Endothelial cell of umbilical vein (primary cell): ENCODE data around the gene CIB1. TPM values are rescaled to one million over a fixed set of nuclear protein-coding genes. Genes with fewer than 3 reads are reported as not detected.
A peak's percentile ranks its signal among the peaks of the same experiment; 100 is the strongest.

Source experiments
- BruUV-seq: library from RNA; stranded (reverse); fragments of 400-500 nt; replicated peaks from 2 replicates; lab custom pipeline; 2021; lab: Mats Ljungman, UMichigan
- CTCF ChIA-PET: fragments of 300-600, 350-600 bp; sonication (Branson Sonifier 250); formaldehyde crosslinking; loops from one replicate; lab custom pipeline; 2021; ENCODE audit warnings: antibody characterized with exemption, inconsistent platforms; lab: Charles Lee
- POLR2A ChIA-PET: fragments of 300-600, 350-600 bp; sonication (Branson Sonifier 250); formaldehyde crosslinking; loops from one replicate; lab custom pipeline; 2021; ENCODE audit warnings: antibody characterized with exemption, inconsistent platforms; lab: Charles Lee
- DNase-seq: peaks from one replicate; pipeline ENCODE4 v3.0.0-alpha.2; 2011; ENCODE audit warnings: low read depth, low spot score
- FAIRE-seq: peaks from 2 replicates; lab custom pipeline; 2011; peaks lifted over from hg19 to GRCh38; lab: Jason Lieb, UNC
- H2AFZ ChIP-seq: 2 replicates; pipeline ENCODE4 v1.6.0; 2012; ENCODE audit warnings: low read depth, low read length, control low read depth, inconsistent platforms
- H3K27ac ChIP-seq: 2 replicates; pipeline ENCODE4 v1.5.1; 2011; ENCODE audit warnings: low read depth, mild to moderate bottlenecking, control low read depth, low read length, moderate library complexity; ENCODE audit not compliant: insufficient read depth
- H3K27me3 ChIP-seq, 2 experiments: 2 replicates each; pipeline versions ENCODE4 v1.6.0 to v1.6.1; 2011; ENCODE audit warnings: low read length in 2 of 2, mixed read lengths in 1 of 2; ENCODE audit not compliant: control insufficient read depth in 2 of 2, insufficient read depth in 2 of 2
- H3K36me3 ChIP-seq, 2 experiments: 2 replicates in 1 of 2; 3 replicates in 1 of 2; pipeline ENCODE4 v1.5.1; 2011; ENCODE audit warnings: low read length in 2 of 2, mild to moderate bottlenecking in 1 of 2, moderate library complexity in 1 of 2; ENCODE audit not compliant: control insufficient read depth in 2 of 2, insufficient read depth in 2 of 2; ENCODE audit errors: extremely low read depth in 1 of 2
- H3K4me1 ChIP-seq: 3 replicates; pipeline ENCODE4 v1.5.1; 2011; ENCODE audit warnings: mild to moderate bottlenecking, low read length; ENCODE audit not compliant: control insufficient read depth, insufficient read depth; ENCODE audit errors: extremely low read depth
- H3K4me2 ChIP-seq: 2 replicates; pipeline ENCODE4 v1.6.1; 2011; ENCODE audit warnings: low read length, control low read depth, mixed read lengths; ENCODE audit not compliant: insufficient read depth
- H3K4me3 ChIP-seq, 3 experiments: fragments of 200-600 bp in 1 of 3; sonication (generic), shearing (Covaris generic) in 1 of 3; replicated peaks in 1 of 3; 2 replicates each; pipeline ENCODE4 v1.5.1; 2011 to 2016; ENCODE audit warnings: control low read depth in 3 of 3, low read length in 3 of 3, mild to moderate bottlenecking in 2 of 3, inconsistent platforms in 1 of 3, low read depth in 1 of 3, moderate library complexity in 1 of 3; ENCODE audit not compliant: insufficient read depth in 1 of 3
- H3K79me2 ChIP-seq: 2 replicates; pipeline ENCODE4 v1.6.0; 2012; ENCODE audit warnings: low read length, inconsistent platforms; ENCODE audit not compliant: control insufficient read depth, insufficient read depth
- H3K9ac ChIP-seq: replicated peaks from 2 replicates; pipeline ENCODE3; 2011; ENCODE audit warnings: low read length, control low read depth; ENCODE audit not compliant: insufficient read depth; ENCODE audit errors: extremely low read depth
- H3K9me1 ChIP-seq: replicated peaks from 3 replicates; pipeline ENCODE4 v1.6.0; 2011; ENCODE audit warnings: mild to moderate bottlenecking, low read length; ENCODE audit not compliant: control insufficient read depth, insufficient read depth; ENCODE audit errors: extremely low read depth
- H3K9me3 ChIP-seq: replicated peaks from 2 replicates; pipeline ENCODE4 v1.5.1; 2012; ENCODE audit warnings: low read length, inconsistent platforms; ENCODE audit not compliant: control insufficient read depth, insufficient read depth
- H4K20me1 ChIP-seq: replicated peaks from 2 replicates; pipeline ENCODE3; 2011; ENCODE audit warnings: mild to moderate bottlenecking, low read length; ENCODE audit not compliant: control insufficient read depth, insufficient read depth; ENCODE audit errors: extremely low read depth
- CTCF ChIP-seq, 2 donors: IDR thresholded peaks; 1 replicate in 1 of 2; 2 replicates in 1 of 2; pipeline ENCODE4 v1.5.1; 2011; ENCODE audit warnings: low read length in 2 of 2, mild to moderate bottlenecking in 2 of 2, moderate library complexity in 2 of 2, control low read depth in 1 of 2, inconsistent platforms in 1 of 2, low read depth in 1 of 2; ENCODE audit not compliant: insufficient read depth in 1 of 2; ENCODE audit errors: extremely low read depth in 1 of 2
- FOS ChIP-seq: IDR thresholded peaks from 2 replicates; pipeline ENCODE4 v1.6.1; 2011; ENCODE audit warnings: mild to moderate bottlenecking, low read length, moderate library complexity, borderline replicate concordance; ENCODE audit not compliant: insufficient read depth
- MYC ChIP-seq: IDR thresholded peaks from one replicate; pipeline ENCODE4 v1.6.1; 2011; ENCODE audit warnings: mild to moderate bottlenecking, low read depth, low read length
- POLR2A ChIP-seq: IDR thresholded peaks from 2 replicates; pipeline ENCODE4 v1.6.1; 2012; ENCODE audit warnings: low read depth, mild to moderate bottlenecking, control low read depth, low read length
- dilution Hi-C: fragments of 300-500 bp; cut with MboI; formaldehyde crosslinking; loops from one replicate; pipeline ENCODE4 v1.15.0; 2019; ENCODE audit warnings: low sequenced_read_pairs; ENCODE audit not compliant: extremely low pct_ligation_motif_present
- intact Hi-C: fragments of 100-400 bp; cut with micrococcal nuclease; formaldehyde crosslinking; loops from one replicate; pipeline ENCODE4 v1.10.0; 2022
- polyA plus RNA-seq, 4 experiments: library from polyadenylated mRNA; depleted of rRNA in 3 of 4; stranded (reverse) in 3 of 4; unstranded in 1 of 4; fragments of >200 nt; gene quantifications; 2 replicates each; pipeline versions ENCODE4 v1.2.1 to v1.2.3, GENCODE V29; 2011 to 2012; ENCODE audit warnings: missing spikeins in 1 of 4
- total RNA-seq: library from RNA; stranded (reverse); gene quantifications from 2 replicates; pipeline ENCODE4 v1.2.3, GENCODE V29; 2021

Gene CIB1
- total and polyA plus RNA-seq, 2 donors (not counting 3 experiments of a cell fraction or from before 2014, with no cell fraction given) = 58.3 to 105 TPM

- Histone ChIP-seq H3K4me2 (no peak overlapping the region), H3K9ac (no peak overlapping the region), H3K27ac (no peak overlapping the region), H3K9me3 (no peaks in the 10 kb centered on the region), H3K9me1 (no peaks in the 10 kb centered on the region), H2AFZ (no peak overlapping the region), H3K36me3 (no peaks in the 10 kb centered on the region), H3K27me3 (no peaks in the 10 kb centered on the region), H3K79me2 (no peaks in the 10 kb centered on the region), H3K4me3 (no peak overlapping the region), H3K4me1 (no peaks in the 10 kb centered on the region), H4K20me1 (no peaks in the 10 kb centered on the region)
- peak; percentile 70 for DNase-seq
- TF ChIP-seq CTCF (IDR thresholded peaks at IDR 0.05; ENCODE audit: extremely low read depth in 1 of 2, insufficient read depth in 1 of 2, low read depth in 1 of 2, low read length in 2 of 2) (peak; percentile 64 to 84), MYC (no peak)
- BruUV-seq = no TSS peak
- ChIA-PET CTCF (interaction anchor here (0.6 to 3.5 kb wide), 52 partner anchors 9 to 558 kb away, joined by 3 to 47 read pairs (median 4); partner anchors contain the start of genes CIB1, GDPGP1, IDH2 and NGRN), POLR2A (no interaction called here)
- FAIRE-seq = peak; percentile 85
- intact Hi-C loops = loop anchor here (1.0 kb wide), 2 partner anchors 65 to 78 kb away; no protein-coding TSS in a partner anchor
- dilution Hi-C loops = no loop called here
These were observed 12.4 kb downstream of the CIB1 start for GRCh38 chr15:90221246-90221900.

GRCh38 chr15:90219421-90220141 is 14.2 kb downstream of the CIB1 start:
- no peaks in the 10 kb centered on the region for H3K36me3 ChIP-seq
- H3K79me2 ChIP-seq = no peaks in the 10 kb centered on the region
- H4K20me1 ChIP-seq = no peaks in the 10 kb centered on the region
- no peaks in the 10 kb centered on the region for H3K4me1 ChIP-seq
- no peaks in the 10 kb centered on the region for H3K27me3 ChIP-seq
- intact Hi-C loops (loop anchor here (1.0 to 10.0 kb wide), 2 partner anchors 8 to 325 kb away; partner anchors contain the start of gene AP3S2), dilution Hi-C loops (loop anchor here (10.0 kb wide), 1 partner anchor 75 kb away; no protein-coding TSS in a partner anchor)
- no peak overlapping the region for H3K4me2 ChIP-seq
- H3K9me1 ChIP-seq = no peaks in the 10 kb centered on the region
- no peak overlapping the region for H2AFZ ChIP-seq
- ChIA-PET POLR2A (no interaction called here), CTCF (interaction anchor here (0.7 to 3.5 kb wide), 8 partner anchors 11 to 78 kb away, joined by 3 to 38 read pairs (median 3); partner anchors contain the start of gene SEMA4B)
- no peaks in the 10 kb centered on the region for H3K9me3 ChIP-seq
- H3K9ac ChIP-seq = no peak overlapping the region
- H3K27ac ChIP-seq = no peak overlapping the region
- peak; percentile 38 for FAIRE-seq
- no TSS peak for BruUV-seq
- TF ChIP-seq FOS = no peak
- TF ChIP-seq POLR2A = no peak
- TF ChIP-seq CTCF (IDR thresholded peaks at IDR 0.05; ENCODE audit: extremely low read depth in 1 of 2, insufficient read depth in 1 of 2, low read depth in 1 of 2, low read length in 2 of 2) = peak; percentile 66 to 79
- DNase-seq = peak; percentile 20
- H3K4me3 ChIP-seq = no peak overlapping the region
